ENCODE measurements around the gene ACAP3. TPM values are rescaled to one million over a fixed set of nuclear protein-coding genes. Genes with fewer than 3 reads are reported as not detected.

Gene ACAP3
- polyA plus RNA-seq, 4 donors = 28.6 to 71.1 (median 50.6) TPM

GRCh38 chr1:1309251-1310108 lies 1.8 kb upstream of the ACAP3 start:
- Histone ChIP-seq H3K27me3 (ENCODE audit: control insufficient read depth in 3 of 3, insufficient read depth in 3 of 3, low read length in 3 of 3) (no peaks in the 10 kb centered on the region), H3K9me3 (ENCODE audit: control insufficient read depth in 2 of 2, insufficient read depth in 1 of 2, low read depth in 1 of 2, low read length in 1 of 2) (no peaks in the 10 kb centered on the region), H3K36me3 (ENCODE audit: control insufficient read depth in 3 of 3, insufficient read depth in 2 of 3, low read depth in 1 of 3, low read length in 3 of 3) (peaks cover 11 to 53% (median 15%) of the 10 kb centered on the region in 3 donors), H3K4me3 (ENCODE audit: low read depth in 1 of 3, low read length in 3 of 3) (peak overlapping the region; percentile 69 to 83 (median 70)), H3K27ac (ENCODE audit: low read depth in 1 of 3, low read length in 2 of 3) (peak overlapping the region; percentile 60 to 89 (median 78)), H3K4me1 (ENCODE audit: control insufficient read depth in 3 of 3, insufficient read depth in 2 of 3, low read depth in 1 of 3, low read length in 2 of 3) (peaks cover 7 to 33% (median 13%) of the 10 kb centered on the region in 3 donors)
- WGBS, 3 donors = 14 to 29% (median 21%) methylated on average over 53 to 57 of the region's 57 CpGs
- DNase-seq (peak; percentile 50 to 66), FAIRE-seq (no peak)

GRCh38 chr1:1308756-1309250 lies 1.1 kb upstream of the ACAP3 start:
- no peak for DNase-seq
- FAIRE-seq = no peak
- Histone ChIP-seq H3K9me3 (ENCODE audit: control insufficient read depth in 2 of 2, insufficient read depth in 1 of 2, low read depth in 1 of 2, low read length in 1 of 2) (no peaks in the 10 kb centered on the region), H3K36me3 (ENCODE audit: control insufficient read depth in 3 of 3, insufficient read depth in 2 of 3, low read depth in 1 of 3, low read length in 3 of 3) (peaks cover 9 to 47% (median 9%) of the 10 kb centered on the region in 3 donors), H3K4me1 (ENCODE audit: control insufficient read depth in 3 of 3, insufficient read depth in 2 of 3, low read depth in 1 of 3, low read length in 2 of 3) (peaks cover 7 to 34% (median 13%) of the 10 kb centered on the region in 3 donors), H3K4me3 (ENCODE audit: low read depth in 1 of 3, low read length in 3 of 3) (peak overlapping the region; percentile 69 to 83 (median 70)), H3K27me3 (ENCODE audit: control insufficient read depth in 3 of 3, insufficient read depth in 3 of 3, low read length in 3 of 3) (no peaks in the 10 kb centered on the region), H3K27ac (ENCODE audit: low read depth in 1 of 3, low read length in 2 of 3) (peak overlapping the region; percentile 77 to 89 (median 78))
- 0 to 1% (median 0%) methylated on average over 43 to 66 of the region's 66 CpGs for WGBS, 3 donors

- H3K27ac ChIP-seq (ENCODE audit: low read depth in 1 of 3, low read length in 2 of 3) = peak overlapping the region; percentile 69 to 85 (median 82)
Observed at GRCh38 chr1:1307261-1307922, 338 bp downstream of the ACAP3 start.

GRCh38 chr1:1306661-1307260 lies 969 bp downstream of the ACAP3 start:
- H3K36me3 ChIP-seq (ENCODE audit: control insufficient read depth in 3 of 3, insufficient read depth in 2 of 3, low read depth in 1 of 3, low read length in 3 of 3) = peaks cover 0 to 47% (median 2%) of the 10 kb centered on the region in 3 donors
- H3K4me3 ChIP-seq (ENCODE audit: low read depth in 1 of 3, low read length in 3 of 3) = peak overlapping the region; percentile 65 to 76 (median 68)
- WGBS, 3 donors = 19 to 37% (median 37%) methylated on average over 27 of the region's 27 CpGs
- H3K9me3 ChIP-seq (ENCODE audit: control insufficient read depth in 2 of 2, insufficient read depth in 1 of 2, low read depth in 1 of 2, low read length in 1 of 2) = no peaks in the 10 kb centered on the region
- FAIRE-seq (no peak), DNase-seq (peak; percentile 46 to 67)
- H3K27ac ChIP-seq (ENCODE audit: low read depth in 1 of 3, low read length in 2 of 3) = peak overlapping the region; percentile 20 to 85 (median 75)
- H3K4me1 ChIP-seq (ENCODE audit: control insufficient read depth in 3 of 3, insufficient read depth in 2 of 3, low read depth in 1 of 3, low read length in 2 of 3) = peaks cover 7 to 34% (median 13%) of the 10 kb centered on the region in 3 donors
- H3K27me3 ChIP-seq (ENCODE audit: control insufficient read depth in 3 of 3, insufficient read depth in 3 of 3, low read length in 3 of 3) = no peaks in the 10 kb centered on the region

More at GRCh38 chr1:1307261-1307922, 338 bp downstream of the ACAP3 start:
- 0 to 1% (median 1%) methylated on average over 31 to 83 of the region's 83 CpGs for WGBS, 3 donors
- Histone ChIP-seq H3K4me1 (ENCODE audit: control insufficient read depth in 3 of 3, insufficient read depth in 2 of 3, low read depth in 1 of 3, low read length in 2 of 3) (peaks cover 7 to 34% (median 13%) of the 10 kb centered on the region in 3 donors), H3K36me3 (ENCODE audit: control insufficient read depth in 3 of 3, insufficient read depth in 2 of 3, low read depth in 1 of 3, low read length in 3 of 3) (peaks cover 0 to 47% (median 4%) of the 10 kb centered on the region in 3 donors), H3K4me3 (ENCODE audit: low read depth in 1 of 3, low read length in 3 of 3) (peak overlapping the region; percentile 65 to 76 (median 68)), H3K27me3 (ENCODE audit: control insufficient read depth in 3 of 3, insufficient read depth in 3 of 3, low read length in 3 of 3) (no peaks in the 10 kb centered on the region), H3K9me3 (ENCODE audit: control insufficient read depth in 2 of 2, insufficient read depth in 1 of 2, low read depth in 1 of 2, low read length in 1 of 2) (no peaks in the 10 kb centered on the region)
- FAIRE-seq (no peak), DNase-seq (peak in 1 of 2 donors; percentile 34)

GRCh38 chr1:1306070-1306660 lies 1.6 kb downstream of the ACAP3 start:
- WGBS, 3 donors = 29 to 40% (median 37%) methylated on average over 11 of the region's 11 CpGs
- FAIRE-seq = no peak
- H3K27ac ChIP-seq (ENCODE audit: low read depth in 1 of 3, low read length in 2 of 3) = peak overlapping the region in 2 of 3 donors; percentile 75 to 77

GRCh38 chr1:1305300-1306069 lies 2.2 kb downstream of the ACAP3 start:
- Histone ChIP-seq H3K36me3 (ENCODE audit: control insufficient read depth in 3 of 3, insufficient read depth in 2 of 3, low read depth in 1 of 3, low read length in 3 of 3) (peaks cover 0 to 36% (median 0%) of the 10 kb centered on the region in 3 donors), H3K27me3 (ENCODE audit: control insufficient read depth in 3 of 3, insufficient read depth in 3 of 3, low read length in 3 of 3) (no peaks in the 10 kb centered on the region), H3K4me1 (ENCODE audit: control insufficient read depth in 3 of 3, insufficient read depth in 2 of 3, low read depth in 1 of 3, low read length in 2 of 3) (peaks cover 7 to 34% (median 13%) of the 10 kb centered on the region in 3 donors), H3K9me3 (ENCODE audit: control insufficient read depth in 2 of 2, insufficient read depth in 1 of 2, low read depth in 1 of 2, low read length in 1 of 2) (no peaks in the 10 kb centered on the region), H3K27ac (ENCODE audit: low read depth in 1 of 3, low read length in 2 of 3) (peak overlapping the region; percentile 44 to 77 (median 75)), H3K4me3 (ENCODE audit: low read depth in 1 of 3, low read length in 3 of 3) (peak overlapping the region in 2 of 3 donors; percentile 68 to 76)
- peak; percentile 83 to 90 for DNase-seq
- no peak for FAIRE-seq
- WGBS, 3 donors = 10 to 17% (median 12%) methylated on average over 20 to 25 of the region's 25 CpGs

More at GRCh38 chr1:1306070-1306660, 1.6 kb downstream of the ACAP3 start:
- DNase-seq = no peak
- Histone ChIP-seq H3K4me1 (ENCODE audit: control insufficient read depth in 3 of 3, insufficient read depth in 2 of 3, low read depth in 1 of 3, low read length in 2 of 3) (peaks cover 7 to 34% (median 13%) of the 10 kb centered on the region in 3 donors), H3K36me3 (ENCODE audit: control insufficient read depth in 3 of 3, insufficient read depth in 2 of 3, low read depth in 1 of 3, low read length in 3 of 3) (peaks cover 0 to 42% (median 0%) of the 10 kb centered on the region in 3 donors), H3K9me3 (ENCODE audit: control insufficient read depth in 2 of 2, insufficient read depth in 1 of 2, low read depth in 1 of 2, low read length in 1 of 2) (no peaks in the 10 kb centered on the region), H3K4me3 (ENCODE audit: low read depth in 1 of 3, low read length in 3 of 3) (peak overlapping the region in 2 of 3 donors; percentile 68 to 76), H3K27me3 (ENCODE audit: control insufficient read depth in 3 of 3, insufficient read depth in 3 of 3, low read length in 3 of 3) (no peaks in the 10 kb centered on the region)
